SK-N-SH treated with all-trans-retinoic acid at 6 μM for 48 hours (cell line): Measurements from ENCODE around the gene RESF1.

ENCODE experiments used
- ATAC-seq: fragments of 200-7000 bp; cut with Tn5 transposase; 3 replicates; pipeline ENCODE4 v1.9.1; 2020; ENCODE audit warnings: mild to moderate bottlenecking, moderate library complexity
- ARNTL ChIP-seq: fragments of 450-650 bp; formaldehyde crosslinking; IDR thresholded peaks from 2 replicates; pipeline ENCODE4 v1.5.0; 2020; ENCODE audit warnings: low read depth, mild to moderate bottlenecking, moderate library complexity, borderline replicate concordance
- BACH2 ChIP-seq: fragments of 250-450 bp; sonication (Bioruptor Pico); IDR thresholded peaks from 2 replicates; pipeline ENCODE4 v1.9.0; 2021; ENCODE audit warnings: mild to moderate bottlenecking, borderline replicate concordance
- CREB5 ChIP-seq: fragments of 250-450 bp; sonication (Bioruptor Pico); IDR thresholded peaks from 2 replicates; pipeline ENCODE4 v1.5.1; 2020; ENCODE audit warnings: low read depth, mild to moderate bottlenecking, moderate library complexity
- CSDC2 ChIP-seq: fragments of 250-450 bp; sonication (Bioruptor Pico); IDR thresholded peaks from 2 replicates; pipeline ENCODE4 v1.5.0; 2020; ENCODE audit warnings: mild to moderate bottlenecking, moderate library complexity
- CSRNP3 ChIP-seq: fragments of 250-450 bp; sonication (Bioruptor Pico); IDR thresholded peaks from 2 replicates; pipeline ENCODE4 v1.5.1; 2021; ENCODE audit warnings: mild to moderate bottlenecking, moderate library complexity
- ESRRG ChIP-seq: fragments of 250-450 bp; sonication (Bioruptor Pico); IDR thresholded peaks from 2 replicates; pipeline ENCODE4 v1.6.1; 2021; ENCODE audit warnings: mild to moderate bottlenecking
- GLIS3 ChIP-seq: fragments of 250-450 bp; sonication (Bioruptor Pico); IDR thresholded peaks from 2 replicates; pipeline ENCODE4 v1.5.0; 2020; ENCODE audit warnings: mild to moderate bottlenecking, moderate library complexity
- ISL1 ChIP-seq: fragments of 250-450 bp; sonication (Bioruptor Pico); IDR thresholded peaks from 2 replicates; pipeline ENCODE4 v2.1.2; 2022; ENCODE audit warnings: mild to moderate bottlenecking, moderate library complexity
- PATZ1 ChIP-seq: fragments of 250-450 bp; sonication (Bioruptor Pico); IDR thresholded peaks from 2 replicates; pipeline ENCODE4 v1.8.0; 2020; ENCODE audit warnings: mild to moderate bottlenecking, moderate library complexity, borderline replicate concordance
- POU6F1 ChIP-seq: fragments of 250-450 bp; sonication (Bioruptor Pico); IDR thresholded peaks from 2 replicates; pipeline ENCODE4 v1.8.0; 2021; ENCODE audit warnings: low read depth, mild to moderate bottlenecking, moderate library complexity, borderline replicate concordance
- RARB ChIP-seq: fragments of 250-450 bp; sonication (Bioruptor Pico); IDR thresholded peaks from 2 replicates; pipeline ENCODE4 v1.8.0; 2021; ENCODE audit warnings: mild to moderate bottlenecking, moderate library complexity
- SNAI2 ChIP-seq: fragments of 250-450 bp; sonication (Bioruptor Pico); IDR thresholded peaks from 2 replicates; pipeline ENCODE4 v1.5.0; 2020; ENCODE audit warnings: mild to moderate bottlenecking, moderate library complexity
- TCF4 ChIP-seq: fragments of 250-450 bp; sonication (Bioruptor Pico); IDR thresholded peaks from 2 replicates; pipeline ENCODE4 v1.8.0; 2021; ENCODE audit warnings: mild to moderate bottlenecking, moderate library complexity, borderline replicate concordance
- TOX ChIP-seq: fragments of 250-450 bp; sonication (Bioruptor Pico); IDR thresholded peaks from 2 replicates; pipeline ENCODE4 v1.8.0; 2021; ENCODE audit warnings: mild to moderate bottlenecking, moderate library complexity, borderline replicate concordance
- TSHZ2 ChIP-seq: fragments of 250-450 bp; sonication (Bioruptor Pico); IDR thresholded peaks from 2 replicates; pipeline ENCODE4 v1.5.0; 2020; ENCODE audit warnings: mild to moderate bottlenecking, moderate library complexity
- ZC3H10 ChIP-seq: fragments of 250-450 bp; sonication (Bioruptor Pico); IDR thresholded peaks from 2 replicates; pipeline ENCODE4 v1.5.1; 2021; ENCODE audit warnings: mild to moderate bottlenecking, moderate library complexity
- ZFP3 ChIP-seq: fragments of 250-450 bp; sonication (Bioruptor Pico); IDR thresholded peaks from 2 replicates; pipeline ENCODE4 v1.5.0; 2020; ENCODE audit warnings: mild to moderate bottlenecking, moderate library complexity
- ZFP30 ChIP-seq: fragments of 450-650 bp; formaldehyde crosslinking; IDR thresholded peaks from 2 replicates; pipeline ENCODE4 v1.5.0; 2022; ENCODE audit warnings: mild to moderate bottlenecking, moderate library complexity
- ZNF70 ChIP-seq: fragments of 450-650 bp; formaldehyde crosslinking; IDR thresholded peaks from 2 replicates; pipeline ENCODE4 v1.5.0; 2020; ENCODE audit warnings: mild to moderate bottlenecking, moderate library complexity

The RESF1 gene

GRCh38 chr12:32003654-32004053 lies 44.4 kb downstream of the RESF1 start (continued):
- TF ChIP-seq TSHZ2 (no peak), ZC3H10 (no peak), ARNTL (CRISPR knock-in tag) (no peak), TCF4 (CRISPR knock-in tag) (no peak)
- TF ChIP-seq, all 23 proteins: peak for 0

- no peak for ATAC-seq
- TF ChIP-seq TCF4 (CRISPR knock-in tag) (no peak), ISL1 (CRISPR knock-in tag) (no peak), ZFP30 (CRISPR knock-in tag) (no peak), ZNF70 (CRISPR knock-in tag) (no peak), CREB5 (CRISPR knock-in tag) (no peak), PATZ1 (CRISPR knock-in tag) (no peak), POU6F1 (CRISPR knock-in tag) (no peak), SNAI2 (CRISPR knock-in tag) (no peak), GLIS3 (CRISPR knock-in tag) (no peak), ZC3H10 (no peak), TSHZ2 (no peak), ZFP3 (CRISPR knock-in tag) (no peak), CSDC2 (CRISPR knock-in tag) (no peak), ARNTL (CRISPR knock-in tag) (no peak), ESRRG (CRISPR knock-in tag) (no peak), TOX (CRISPR knock-in tag) (no peak), BACH2 (CRISPR knock-in tag) (no peak), CSRNP3 (CRISPR knock-in tag) (no peak), RARB (CRISPR knock-in tag) (no peak)
Observed at GRCh38 chr12:32005496-32006125, 46.4 kb downstream of the RESF1 start.
